Measurements from ENCODE around the gene TKT. TPM values are rescaled to one million over a fixed set of nuclear protein-coding genes. Genes with fewer than 3 reads are reported as not detected.

TKT gene
- total RNA-seq, 1 experiment from 2014 or later = 446 TPM

- Mint-ChIP-seq H3K27me3 (ENCODE audit: unreplicated experiment) (no peaks in the 10 kb centered on the region), H3K27ac (ENCODE audit: unreplicated experiment) (peak overlapping the region; percentile 67), H3K4me3 (ENCODE audit: low read depth, unreplicated experiment) (no peak overlapping the region), H3K36me3 (ENCODE audit: insufficient read depth, unreplicated experiment) (peaks cover 85% of the 10 kb centered on the region), H3K9me3 (ENCODE audit: low read depth, unreplicated experiment) (no peaks in the 10 kb centered on the region), H3K4me1 (ENCODE audit: low read depth, unreplicated experiment) (peaks cover 41% of the 10 kb centered on the region)
- TF ChIP-seq CTCF (IDR thresholded peaks at IDR 0.05; ENCODE audit: unreplicated experiment) = no peak
- CTCF ChIA-PET = no interaction called here
- intact Hi-C loops (cut with micrococcal nuclease; ENCODE audit: unreplicated experiment) = no loop called here
- no peak for DNase-seq
- no TSS peak for BruUV-seq (replicated peaks)
Observed at GRCh38 chr3:53234841-53235232, 21.0 kb downstream of the TKT start.

- TF ChIP-seq CTCF (IDR thresholded peaks at IDR 0.05; ENCODE audit: unreplicated experiment) = no peak
- CTCF ChIA-PET = no interaction called here
- intact Hi-C loops (cut with micrococcal nuclease; ENCODE audit: unreplicated experiment) = no loop called here
- Mint-ChIP-seq H3K36me3 (ENCODE audit: insufficient read depth, unreplicated experiment) (peaks cover 85% of the 10 kb centered on the region), H3K27me3 (ENCODE audit: unreplicated experiment) (no peaks in the 10 kb centered on the region), H3K4me3 (ENCODE audit: low read depth, unreplicated experiment) (no peak overlapping the region), H3K4me1 (ENCODE audit: low read depth, unreplicated experiment) (peaks cover 36% of the 10 kb centered on the region), H3K9me3 (ENCODE audit: low read depth, unreplicated experiment) (no peaks in the 10 kb centered on the region), H3K27ac (ENCODE audit: unreplicated experiment) (no peak overlapping the region)
- BruUV-seq (replicated peaks) = no TSS peak
- DNase-seq = no peak
Observed at GRCh38 chr3:53234130-53234840, 21.5 kb downstream of the TKT start.

GRCh38 chr3:53232641-53233377 lies 23.0 kb downstream of the TKT start:
- peaks cover 82% of the 10 kb centered on the region for H3K36me3 Mint-ChIP-seq (ENCODE audit: insufficient read depth, unreplicated experiment)

More at GRCh38 chr3:53232641-53233377, 23.0 kb downstream of the TKT start:
- H3K27ac Mint-ChIP-seq (ENCODE audit: unreplicated experiment) = peak overlapping the region; percentile 85
- no peak for DNase-seq
- BruUV-seq (replicated peaks) = no TSS peak
- peaks cover 27% of the 10 kb centered on the region for H3K4me1 Mint-ChIP-seq (ENCODE audit: low read depth, unreplicated experiment)
- no peaks in the 10 kb centered on the region for H3K27me3 Mint-ChIP-seq (ENCODE audit: unreplicated experiment)
- intact Hi-C loops (cut with micrococcal nuclease; ENCODE audit: unreplicated experiment) = no loop called here
- CTCF ChIA-PET = interaction anchor here (1.1 kb wide), 1 partner anchor 12 kb away, joined by 3 read pairs; no protein-coding TSS in a partner anchor
- H3K9me3 Mint-ChIP-seq (ENCODE audit: low read depth, unreplicated experiment) = no peaks in the 10 kb centered on the region
- no peak for TF ChIP-seq CTCF (IDR thresholded peaks at IDR 0.05; ENCODE audit: unreplicated experiment)
- H3K4me3 Mint-ChIP-seq (ENCODE audit: low read depth, unreplicated experiment) = no peak overlapping the region
